KMS-11 (cell line): ENCODE data around the gene KCNQ1.

ENCODE experiments used
- H2AFZ ChIP-seq: fragments of 200-600 bp; sonication (generic); 2 replicates; pipeline ENCODE4 v1.6.1; 2016; ENCODE audit warnings: antibody characterized with exemption, mixed run types, low read depth
- H3K27ac ChIP-seq: fragments of 200-600 bp; sonication (generic); 2 replicates; pipeline ENCODE4 v1.6.1; 2016; ENCODE audit warnings: mild to moderate bottlenecking, mixed run types
- H3K27me3 ChIP-seq: fragments of 200-600 bp; sonication (generic); 2 replicates; pipeline ENCODE4 v1.6.1; 2017; ENCODE audit warnings: mild to moderate bottlenecking, low read depth, mixed run types, moderate library complexity; ENCODE audit not compliant: insufficient read depth
- H3K36me3 ChIP-seq: fragments of 200-600 bp; sonication (generic); 2 replicates; pipeline ENCODE4 v1.6.1; 2017; ENCODE audit warnings: mild to moderate bottlenecking, mixed run types; ENCODE audit not compliant: insufficient read depth
- H3K4me1 ChIP-seq: fragments of 200-600 bp; sonication (generic); 2 replicates; pipeline ENCODE4 v1.6.1; 2016; ENCODE audit warnings: mild to moderate bottlenecking, low read depth, mixed run types; ENCODE audit not compliant: poor library complexity, severe bottlenecking
- H3K4me2 ChIP-seq: fragments of 200-600 bp; sonication (generic); 2 replicates; pipeline ENCODE4 v1.7.0; 2016; ENCODE audit warnings: mild to moderate bottlenecking, mixed run types
- H3K4me3 ChIP-seq: fragments of 200-600 bp; sonication (generic); IDR thresholded peaks from 2 replicates; pipeline ENCODE4 v1.6.1; 2017; ENCODE audit warnings: low read depth, low read length, mixed read lengths; ENCODE audit not compliant: insufficient read depth
- H3K79me2 ChIP-seq: fragments of 200-600 bp; sonication (generic); 2 replicates; pipeline ENCODE4 v1.6.1; 2016; ENCODE audit warnings: low read depth, mixed run types; ENCODE audit not compliant: insufficient read depth
- H3K9ac ChIP-seq: fragments of 200-600 bp; sonication (generic); 2 replicates; pipeline ENCODE4 v1.6.1; 2016; ENCODE audit warnings: mild to moderate bottlenecking, mixed run types
- H4K20me1 ChIP-seq: fragments of 200-600 bp; sonication (generic); 2 replicates; pipeline ENCODE4 v1.6.1; 2016; ENCODE audit warnings: mild to moderate bottlenecking, mixed run types; ENCODE audit not compliant: insufficient read depth
- CTCF ChIP-seq: fragments of 200-600 bp; sonication (generic); conservative IDR thresholded peaks from 2 replicates; pipeline ENCODE4 v1.6.1; 2017; ENCODE audit warnings: low read depth, mild to moderate bottlenecking, antibody characterized with exemption, low read length, moderate library complexity, mixed read lengths

KCNQ1 gene

GRCh38 chr11:2769409-2770095 lies 324.7 kb downstream of the KCNQ1 start:
- Histone ChIP-seq H3K4me2 (no peak overlapping the region), H3K27ac (no peak overlapping the region), H3K9ac (no peak overlapping the region), H3K27me3 (no peaks in the 10 kb centered on the region), H3K4me1 (peaks cover 42% of the 10 kb centered on the region), H2AFZ (no peak overlapping the region), H4K20me1 (no peaks in the 10 kb centered on the region), H3K4me3 (no peak overlapping the region), H3K79me2 (no peaks in the 10 kb centered on the region), H3K36me3 (no peaks in the 10 kb centered on the region)
- TF ChIP-seq CTCF: no peak

- Histone ChIP-seq H3K4me2 (no peak overlapping the region), H2AFZ (no peak overlapping the region)
These were observed 325.4 kb downstream of the KCNQ1 start for GRCh38 chr11:2770096-2770751.

GRCh38 chr11:2770761-2771301 lies 326.0 kb downstream of the KCNQ1 start:
- H3K4me2 ChIP-seq: no peak overlapping the region
- peaks cover 49% of the 10 kb centered on the region for H3K4me1 ChIP-seq
- H3K27me3 ChIP-seq: no peaks in the 10 kb centered on the region
- H3K36me3 ChIP-seq: no peaks in the 10 kb centered on the region
- H3K4me3 ChIP-seq: no peak overlapping the region
- no peak overlapping the region for H3K27ac ChIP-seq
- no peak overlapping the region for H2AFZ ChIP-seq
- no peaks in the 10 kb centered on the region for H4K20me1 ChIP-seq
- no peak for TF ChIP-seq CTCF
- peaks cover 2% of the 10 kb centered on the region; the same call in 1 of the 2 replicates for H3K79me2 ChIP-seq
- no peak overlapping the region for H3K9ac ChIP-seq

More at GRCh38 chr11:2770096-2770751, 325.4 kb downstream of the KCNQ1 start:
- Histone ChIP-seq H3K4me1 (peaks cover 43% of the 10 kb centered on the region), H3K27ac (no peak overlapping the region), H3K27me3 (no peaks in the 10 kb centered on the region), H3K4me3 (no peak overlapping the region), H3K79me2 (no peaks in the 10 kb centered on the region), H3K9ac (no peak overlapping the region), H4K20me1 (no peaks in the 10 kb centered on the region), H3K36me3 (no peaks in the 10 kb centered on the region)
- no peak for TF ChIP-seq CTCF

GRCh38 chr11:2771758-2772466 lies 327.1 kb downstream of the KCNQ1 start:
- Histone ChIP-seq H3K9ac (no peak overlapping the region; the same call in 1 of the 2 replicates), H3K27ac (peak overlapping the region; percentile 58; the same call in 1 of the 2 replicates), H3K4me2 (peak overlapping the region; percentile 99), H4K20me1 (no peaks in the 10 kb centered on the region), H3K79me2 (peaks cover 12% of the 10 kb centered on the region; the same call in 1 of the 2 replicates), H3K4me1 (peaks cover 59% of the 10 kb centered on the region), H3K27me3 (no peaks in the 10 kb centered on the region), H2AFZ (no peak overlapping the region), H3K4me3 (no peak overlapping the region), H3K36me3 (no peaks in the 10 kb centered on the region)
- TF ChIP-seq CTCF: no peak
